ENCODE measurements around the gene DRC3. TPM values are rescaled to one million over a fixed set of nuclear protein-coding genes. Genes with fewer than 3 reads are reported as not detected.

DRC3 gene
- polyA plus RNA-seq, 1 donor from 2014 or later: 1.9 TPM

- Histone ChIP-seq H4K20me1 (ENCODE audit: insufficient read depth) (no peaks in the 10 kb centered on the region), H3K9ac (ENCODE audit: low read length) (no peak overlapping the region), H3K9me3 (ENCODE audit: low read length) (no peaks in the 10 kb centered on the region), H2AFZ (ENCODE audit: low read depth, low read length) (no peak overlapping the region), H3K4me2 (ENCODE audit: low read length) (no peak overlapping the region), H3F3A (ENCODE audit: insufficient read depth, low read length, poor library complexity, severe bottlenecking) (no peaks in the 10 kb centered on the region), H3K4me3 (ENCODE audit: low read length) (no peak overlapping the region), H3K27me3 (ENCODE audit: insufficient read depth, low read depth, low read length) (no peaks in the 10 kb centered on the region), H3K9me2 (ENCODE audit: insufficient read depth, low read length) (no peaks in the 10 kb centered on the region), H3K36me3 (ENCODE audit: insufficient read depth, low read length) (no peaks in the 10 kb centered on the region), H3K79me2 (replicated peaks; ENCODE audit: insufficient read depth, low read length) (peaks cover 9% of the 10 kb centered on the region), H3K27ac (ENCODE audit: low read length) (no peak overlapping the region)
- TF ChIP-seq REST (IDR thresholded peaks at IDR 0.05; ENCODE audit: borderline replicate concordance) (no peak), MXI1 (conservative IDR thresholded peaks at IDR 0.05; ENCODE audit: poor library complexity, severe bottlenecking) (no peak), RAD21 (conservative IDR thresholded peaks at IDR 0.05) (no peak), EP300 (conservative IDR thresholded peaks at IDR 0.05; ENCODE audit: poor library complexity, severe bottlenecking) (no peak), SMC3 (conservative IDR thresholded peaks at IDR 0.05; ENCODE audit: poor library complexity) (no peak), CTCF (IDR thresholded peaks at IDR 0.05; ENCODE audit: poor library complexity, severe bottlenecking) (no peak), POLR2AphosphoS5 (IDR thresholded peaks at IDR 0.05) (no peak)
These were observed 29.8 kb upstream of the DRC3 start for GRCh38 chr17:17942846-17943245.

- H2AFZ ChIP-seq (ENCODE audit: low read depth, low read length): no peak overlapping the region
- H3K27ac ChIP-seq (ENCODE audit: low read length): peak overlapping the region; percentile 72
- TF ChIP-seq MXI1 (conservative IDR thresholded peaks at IDR 0.05; ENCODE audit: poor library complexity, severe bottlenecking): no peak
- no peak for TF ChIP-seq CTCF (IDR thresholded peaks at IDR 0.05; ENCODE audit: poor library complexity, severe bottlenecking)
- TF ChIP-seq REST (IDR thresholded peaks at IDR 0.05; ENCODE audit: borderline replicate concordance): no peak
- no peak for TF ChIP-seq SMC3 (conservative IDR thresholded peaks at IDR 0.05; ENCODE audit: poor library complexity)
- no peak for TF ChIP-seq EP300 (conservative IDR thresholded peaks at IDR 0.05; ENCODE audit: poor library complexity, severe bottlenecking)
- TF ChIP-seq TAF1 (IDR thresholded peaks at IDR 0.05; ENCODE audit: low read depth): no peak
- no peaks in the 10 kb centered on the region for H3K9me2 ChIP-seq (ENCODE audit: insufficient read depth, low read length)
- H3K9ac ChIP-seq (ENCODE audit: low read length): peak overlapping the region; percentile 25
- no peaks in the 10 kb centered on the region for H3F3A ChIP-seq (ENCODE audit: insufficient read depth, low read length, poor library complexity, severe bottlenecking)
- H3K36me3 ChIP-seq (ENCODE audit: insufficient read depth, low read length): no peaks in the 10 kb centered on the region
- H4K20me1 ChIP-seq (ENCODE audit: insufficient read depth): no peaks in the 10 kb centered on the region
- H3K79me2 ChIP-seq (replicated peaks; ENCODE audit: insufficient read depth, low read length): peaks cover 9% of the 10 kb centered on the region
- no peaks in the 10 kb centered on the region for H3K27me3 ChIP-seq (ENCODE audit: insufficient read depth, low read depth, low read length)
- H3K4me3 ChIP-seq (ENCODE audit: low read length): no peak overlapping the region
- no peak overlapping the region for H3K4me2 ChIP-seq (ENCODE audit: low read length)
- no peaks in the 10 kb centered on the region for H3K9me3 ChIP-seq (ENCODE audit: low read length)
These were observed 29.2 kb upstream of the DRC3 start for GRCh38 chr17:17943281-17943984.

All from neural cell (in vitro differentiated cells).